ENCODE measurements around the gene ETS1.
"Not testable (repeated sequence)": the region's sequence is repeated elsewhere in the genome, so short reads cannot be mapped to it uniquely, and the experiment has no call there.

ETS1 gene

DNA sequence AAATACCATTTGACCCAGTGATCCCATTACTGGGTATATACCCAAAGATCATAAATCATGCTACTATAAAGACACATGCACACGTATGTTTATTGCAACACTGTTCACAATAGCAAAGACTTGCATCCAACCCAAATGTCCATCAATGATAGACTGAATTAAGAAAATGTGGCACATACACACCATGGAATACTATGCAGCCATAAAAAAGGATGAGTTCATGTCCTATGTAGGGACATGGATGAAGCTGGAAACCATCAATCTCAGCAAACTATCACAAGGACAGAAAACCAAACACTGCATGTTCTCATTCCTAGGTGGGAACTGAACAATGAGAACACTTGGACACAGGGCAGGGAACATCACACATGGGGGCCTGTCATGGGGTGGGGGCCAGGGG is 141.4 kb downstream of the ETS1 start:
- not testable (repeated sequence) for H3K4me1 ChIP-seq (ENCODE audit: control insufficient read depth, insufficient read depth, low read length); H3K4me3 ChIP-seq (ENCODE audit: insufficient read depth, low read depth, low read length); H3K36me3 ChIP-seq (ENCODE audit: control insufficient read depth, insufficient read depth, low read length); H3K27ac ChIP-seq (ENCODE audit: insufficient read depth, low read depth, low read length, poor library complexity, severe bottlenecking); H3K9me3 ChIP-seq (ENCODE audit: control insufficient read depth, low read length); H3K27me3 ChIP-seq (ENCODE audit: control insufficient read depth, insufficient read depth, low read length, poor library complexity, severe bottlenecking)
- 85 to 97% methylated on average over 1 of the region's 1 CpG for WGBS, 2 experiments

GRCh38 chr11:128437136-128437535 is 150.2 kb downstream of the ETS1 start:
- Histone ChIP-seq H3K36me3 (ENCODE audit: control insufficient read depth, insufficient read depth, low read length) (no peaks in the 10 kb centered on the region), H3K27me3 (ENCODE audit: control insufficient read depth, insufficient read depth, low read length, poor library complexity, severe bottlenecking) (no peaks in the 10 kb centered on the region), H3K27ac (ENCODE audit: insufficient read depth, low read depth, low read length, poor library complexity, severe bottlenecking) (no peak overlapping the region), H3K9me3 (ENCODE audit: control insufficient read depth, low read length) (no peaks in the 10 kb centered on the region), H3K4me1 (ENCODE audit: control insufficient read depth, insufficient read depth, low read length) (no peaks in the 10 kb centered on the region), H3K4me3 (ENCODE audit: insufficient read depth, low read depth, low read length) (no peak overlapping the region)
- WGBS, 2 experiments, result 96 to 99% methylated on average over 2 of the region's 2 CpGs

GRCh38 chr11:128434818-128435217 is 152.5 kb downstream of the ETS1 start:
- Histone ChIP-seq H3K27ac (ENCODE audit: insufficient read depth, low read depth, low read length, poor library complexity, severe bottlenecking) (no peak overlapping the region), H3K4me1 (ENCODE audit: control insufficient read depth, insufficient read depth, low read length) (no peaks in the 10 kb centered on the region), H3K4me3 (ENCODE audit: insufficient read depth, low read depth, low read length) (no peak overlapping the region), H3K36me3 (ENCODE audit: control insufficient read depth, insufficient read depth, low read length) (no peaks in the 10 kb centered on the region), H3K27me3 (ENCODE audit: control insufficient read depth, insufficient read depth, low read length, poor library complexity, severe bottlenecking) (no peaks in the 10 kb centered on the region), H3K9me3 (ENCODE audit: control insufficient read depth, low read length) (no peaks in the 10 kb centered on the region)
- WGBS, 2 experiments, result 79 to 85% methylated on average over 3 of the region's 3 CpGs

DNA sequence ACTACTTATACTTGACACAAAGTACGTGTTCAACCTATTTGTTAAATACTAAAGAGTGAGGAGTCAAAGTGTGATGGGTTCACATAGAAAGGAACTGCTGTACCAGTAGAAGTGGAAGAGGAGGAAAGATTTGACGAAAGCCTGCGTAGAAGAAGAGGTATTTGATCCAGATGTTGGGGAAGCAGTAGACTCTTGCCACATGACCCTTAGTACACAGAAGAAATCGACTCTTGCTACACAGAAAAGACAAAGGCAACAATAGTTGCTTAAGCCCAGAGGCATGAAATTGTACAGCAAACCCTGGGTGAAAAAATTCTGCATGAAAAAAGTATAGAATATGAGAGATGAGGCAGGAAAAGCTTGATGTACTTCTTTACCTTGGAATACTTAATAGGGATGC is 152.9 kb downstream of the ETS1 start:
- H3K4me1 ChIP-seq (ENCODE audit: control insufficient read depth, insufficient read depth, low read length), result no peaks in the 10 kb centered on the region
- H3K36me3 ChIP-seq (ENCODE audit: control insufficient read depth, insufficient read depth, low read length), result no peaks in the 10 kb centered on the region
- H3K27ac ChIP-seq (ENCODE audit: insufficient read depth, low read depth, low read length, poor library complexity, severe bottlenecking), result no peak overlapping the region
- WGBS, 2 experiments, result 87 to 93% methylated on average over 4 of the region's 4 CpGs
- no peaks in the 10 kb centered on the region for H3K27me3 ChIP-seq (ENCODE audit: control insufficient read depth, insufficient read depth, low read length, poor library complexity, severe bottlenecking)
- no peak overlapping the region for H3K4me3 ChIP-seq (ENCODE audit: insufficient read depth, low read depth, low read length)
- no peaks in the 10 kb centered on the region for H3K9me3 ChIP-seq (ENCODE audit: control insufficient read depth, low read length)

- Histone ChIP-seq H3K27me3 (ENCODE audit: control insufficient read depth, insufficient read depth, low read length, poor library complexity, severe bottlenecking) (no peaks in the 10 kb centered on the region), H3K4me1 (ENCODE audit: control insufficient read depth, insufficient read depth, low read length) (peaks cover 8% of the 10 kb centered on the region), H3K4me3 (ENCODE audit: insufficient read depth, low read depth, low read length) (no peak overlapping the region), H3K9me3 (ENCODE audit: control insufficient read depth, low read length) (no peaks in the 10 kb centered on the region), H3K36me3 (ENCODE audit: control insufficient read depth, insufficient read depth, low read length) (no peaks in the 10 kb centered on the region), H3K27ac (ENCODE audit: insufficient read depth, low read depth, low read length, poor library complexity, severe bottlenecking) (no peak overlapping the region)
Measured at GRCh38 chr11:128432926-128433325, 154.4 kb downstream of the ETS1 start.

DNA sequence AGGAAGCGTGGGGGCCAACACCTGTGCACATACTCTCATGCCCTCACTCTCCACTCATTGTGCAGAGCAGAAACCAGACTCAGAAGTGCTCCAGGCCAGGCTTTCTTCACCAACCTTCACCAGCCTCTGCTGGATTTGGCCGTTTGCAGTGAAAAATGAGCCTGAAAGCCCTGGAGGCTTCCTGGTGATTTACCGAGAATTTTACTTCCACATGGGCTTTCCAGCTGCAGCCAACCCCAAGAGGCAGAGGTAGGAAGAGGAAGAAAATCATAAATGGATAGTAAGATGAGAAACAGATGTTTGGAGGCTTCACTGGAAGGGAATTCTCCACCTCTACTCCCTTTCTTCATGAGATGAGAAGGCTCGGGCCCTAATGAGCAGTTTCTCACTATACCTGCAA is 155.4 kb downstream of the ETS1 start:
- Histone ChIP-seq H3K36me3 (ENCODE audit: control insufficient read depth, insufficient read depth, low read length) (no peaks in the 10 kb centered on the region), H3K27ac (ENCODE audit: insufficient read depth, low read depth, low read length, poor library complexity, severe bottlenecking) (no peak overlapping the region), H3K4me3 (ENCODE audit: insufficient read depth, low read depth, low read length) (no peak overlapping the region), H3K27me3 (ENCODE audit: control insufficient read depth, insufficient read depth, low read length, poor library complexity, severe bottlenecking) (no peaks in the 10 kb centered on the region), H3K4me1 (ENCODE audit: control insufficient read depth, insufficient read depth, low read length) (peaks cover 8% of the 10 kb centered on the region), H3K9me3 (ENCODE audit: control insufficient read depth, low read length) (no peaks in the 10 kb centered on the region)
- 90 to 96% methylated on average over 4 of the region's 4 CpGs for WGBS, 2 experiments

GRCh38 chr11:128428935-128429334 is 158.4 kb downstream of the ETS1 start:
- Histone ChIP-seq H3K9me3 (ENCODE audit: control insufficient read depth, low read length) (no peaks in the 10 kb centered on the region), H3K27ac (ENCODE audit: insufficient read depth, low read depth, low read length, poor library complexity, severe bottlenecking) (no peak overlapping the region), H3K36me3 (ENCODE audit: control insufficient read depth, insufficient read depth, low read length) (no peaks in the 10 kb centered on the region), H3K4me3 (ENCODE audit: insufficient read depth, low read depth, low read length) (no peak overlapping the region), H3K27me3 (ENCODE audit: control insufficient read depth, insufficient read depth, low read length, poor library complexity, severe bottlenecking) (no peaks in the 10 kb centered on the region), H3K4me1 (ENCODE audit: control insufficient read depth, insufficient read depth, low read length) (peaks cover 14% of the 10 kb centered on the region)
- WGBS, 2 experiments, result 50 to 51% methylated on average over 3 of the region's 3 CpGs

GRCh38 chr11:128424851-128425285 is 162.5 kb downstream of the ETS1 start:
- H3K4me1 ChIP-seq (ENCODE audit: control insufficient read depth, insufficient read depth, low read length), result peaks cover 17% of the 10 kb centered on the region
- no peaks in the 10 kb centered on the region for H3K9me3 ChIP-seq (ENCODE audit: control insufficient read depth, low read length)
- H3K4me3 ChIP-seq (ENCODE audit: insufficient read depth, low read depth, low read length), result no peak overlapping the region
- H3K36me3 ChIP-seq (ENCODE audit: control insufficient read depth, insufficient read depth, low read length), result no peaks in the 10 kb centered on the region
- no peaks in the 10 kb centered on the region for H3K27me3 ChIP-seq (ENCODE audit: control insufficient read depth, insufficient read depth, low read length, poor library complexity, severe bottlenecking)
- peak overlapping the region; percentile 44 for H3K27ac ChIP-seq (ENCODE audit: insufficient read depth, low read depth, low read length, poor library complexity, severe bottlenecking)
- 89 to 90% methylated on average over 8 of the region's 8 CpGs for WGBS, 2 experiments

DNA sequence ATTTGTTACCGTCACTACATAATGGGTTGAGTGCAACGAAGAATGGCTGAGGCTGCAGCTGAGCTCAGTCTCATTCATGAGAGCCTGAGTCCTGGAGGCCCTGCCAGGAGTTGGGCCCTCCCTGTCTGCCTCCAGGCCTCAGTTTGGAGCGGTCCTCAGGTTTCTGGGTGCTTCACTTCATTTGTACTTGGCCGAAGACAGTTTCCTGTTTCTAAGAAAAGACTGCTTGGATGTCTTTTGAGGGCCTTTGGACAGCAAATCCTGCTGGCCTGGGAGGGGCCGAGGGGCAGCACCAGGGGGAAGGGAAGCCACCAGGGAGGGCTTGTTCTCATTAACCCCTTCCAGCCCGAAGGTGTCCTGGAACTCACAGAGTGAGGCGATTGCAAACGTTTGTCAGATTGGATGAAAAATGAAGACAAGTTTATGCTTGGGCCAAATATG is 163.1 kb downstream of the ETS1 start:
- WGBS, 2 experiments, result 29 to 36% methylated on average over 8 of the region's 8 CpGs
- Histone ChIP-seq H3K27me3 (ENCODE audit: control insufficient read depth, insufficient read depth, low read length, poor library complexity, severe bottlenecking) (no peaks in the 10 kb centered on the region), H3K27ac (ENCODE audit: insufficient read depth, low read depth, low read length, poor library complexity, severe bottlenecking) (peak overlapping the region; percentile 44), H3K4me1 (ENCODE audit: control insufficient read depth, insufficient read depth, low read length) (peaks cover 18% of the 10 kb centered on the region), H3K36me3 (ENCODE audit: control insufficient read depth, insufficient read depth, low read length) (no peaks in the 10 kb centered on the region), H3K4me3 (ENCODE audit: insufficient read depth, low read depth, low read length) (no peak overlapping the region), H3K9me3 (ENCODE audit: control insufficient read depth, low read length) (no peaks in the 10 kb centered on the region)

- 82 to 83% methylated on average over 16 of the region's 16 CpGs for WGBS, 2 experiments
- no peak overlapping the region for H3K27ac ChIP-seq (ENCODE audit: insufficient read depth, low read depth, low read length, poor library complexity, severe bottlenecking)
Measured at GRCh38 chr11:128422576-128423370, 164.6 kb downstream of the ETS1 start.

More at GRCh38 chr11:128422576-128423370, 164.6 kb downstream of the ETS1 start:
- Histone ChIP-seq H3K27me3 (ENCODE audit: control insufficient read depth, insufficient read depth, low read length, poor library complexity, severe bottlenecking) (no peaks in the 10 kb centered on the region), H3K4me3 (ENCODE audit: insufficient read depth, low read depth, low read length) (no peak overlapping the region), H3K4me1 (ENCODE audit: control insufficient read depth, insufficient read depth, low read length) (peaks cover 10% of the 10 kb centered on the region), H3K9me3 (ENCODE audit: control insufficient read depth, low read length) (no peaks in the 10 kb centered on the region), H3K36me3 (ENCODE audit: control insufficient read depth, insufficient read depth, low read length) (no peaks in the 10 kb centered on the region)

All from ectodermal cell (in vitro differentiated cells).